GM21381 (cell line): ENCODE data around the gene ZC3HAV1.
A peak's percentile ranks its signal among the peaks of the same experiment; 100 is the strongest.
"Not testable (repeated sequence)": the region's sequence is repeated elsewhere in the genome, so short reads cannot be mapped to it uniquely, and the experiment has no call there.

ENCODE experiments used
- ATAC-seq: cut with Tn5 transposase; IDR thresholded peaks from one replicate; pipeline ENCODE4 v1.9.1; 2021; ENCODE audit warnings: mild to moderate bottlenecking, moderate library complexity; ENCODE audit not compliant: unreplicated experiment

Gene ZC3HAV1

DNA sequence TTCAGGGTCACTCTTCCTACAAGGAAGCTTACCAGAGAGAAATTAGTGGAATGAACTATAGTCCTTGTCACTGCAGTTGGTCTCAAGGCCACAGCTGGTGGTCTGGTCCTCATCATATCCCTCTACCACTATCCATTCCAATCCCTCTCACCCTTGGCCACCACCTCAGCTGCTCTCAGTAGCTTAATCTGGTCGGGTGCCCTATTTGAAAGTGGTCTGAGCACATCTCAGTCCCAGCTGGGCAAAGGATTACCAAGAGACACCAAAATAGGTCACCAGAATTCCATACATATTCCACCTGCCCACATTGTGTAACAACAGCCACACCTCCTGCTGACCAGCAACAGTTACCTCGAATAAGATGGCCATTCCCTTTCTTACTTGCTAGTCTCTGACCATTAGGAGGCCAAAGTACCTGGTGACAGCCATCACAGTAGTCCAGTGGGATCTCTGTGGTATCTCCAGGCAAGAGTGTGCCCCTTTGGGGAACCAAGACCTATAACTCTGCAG lies 3.3 kb upstream of the ZC3HAV1 start:
- no peak for ATAC-seq

DNA sequence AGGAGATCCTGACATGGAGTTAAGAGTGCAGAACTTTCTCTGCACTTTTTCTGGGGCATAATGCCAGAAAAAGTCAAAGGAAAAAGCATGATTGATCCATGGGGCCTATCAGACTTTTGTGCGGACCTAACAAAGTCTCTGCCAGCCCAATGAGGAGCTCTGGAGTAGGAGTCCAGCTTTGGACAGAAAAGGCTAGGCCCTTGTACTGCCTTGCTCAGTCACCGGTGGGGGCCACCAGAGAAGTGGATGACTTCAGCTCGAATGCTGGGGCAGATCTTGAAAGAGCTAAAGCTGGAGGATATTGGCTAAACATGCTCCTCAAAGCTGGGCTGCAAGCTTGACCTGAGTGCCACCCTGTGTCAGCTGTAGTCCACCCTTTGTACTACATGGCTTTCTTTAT lies 2.8 kb upstream of the ZC3HAV1 start:
- ATAC-seq, result no peak

DNA sequence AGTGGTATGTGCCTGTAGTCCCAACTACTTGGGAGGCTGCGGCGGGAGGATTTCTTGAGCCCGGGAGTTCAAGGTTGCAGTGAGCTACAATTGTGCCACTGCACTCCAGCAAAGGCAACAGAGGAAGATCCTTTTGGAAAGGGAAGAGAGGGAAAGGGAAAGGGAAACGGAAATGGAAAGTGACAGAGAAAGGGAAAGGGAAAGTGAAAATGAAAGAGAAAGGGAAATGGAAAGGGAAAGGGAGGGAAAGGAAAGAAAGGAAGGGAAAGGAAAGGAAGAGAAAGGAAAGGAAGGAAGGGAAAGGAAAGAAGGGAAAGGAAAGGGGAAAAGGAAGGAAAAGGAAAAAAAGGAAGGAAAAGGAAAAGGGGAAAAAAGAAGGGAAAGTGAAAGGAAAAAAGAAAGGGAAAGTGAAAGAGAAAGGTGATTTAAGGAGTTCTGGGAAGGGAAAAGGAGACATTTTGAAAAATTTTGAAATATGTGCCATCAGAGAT lies 2.3 kb upstream of the ZC3HAV1 start:
- ATAC-seq, result no peak

DNA sequence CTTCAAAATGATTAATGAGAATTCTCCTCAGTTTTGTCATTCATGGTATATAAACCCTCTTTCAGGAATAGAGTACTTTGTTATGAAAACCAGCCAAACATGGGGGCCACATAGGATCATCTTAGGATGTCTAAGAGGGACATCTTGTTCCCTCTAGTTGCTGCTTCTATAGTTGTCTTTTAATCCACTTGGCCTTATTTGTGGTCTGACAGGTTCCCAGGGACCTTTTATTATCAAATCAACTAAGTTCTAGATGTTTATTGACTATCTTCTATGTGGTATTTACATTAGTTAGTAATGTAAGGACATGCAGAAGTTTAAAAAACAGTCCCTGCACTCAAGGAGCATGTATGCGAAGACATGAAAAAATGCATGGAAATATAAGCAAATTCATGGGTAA lies 1.6 kb upstream of the ZC3HAV1 start:
- ATAC-seq, result no peak

DNA sequence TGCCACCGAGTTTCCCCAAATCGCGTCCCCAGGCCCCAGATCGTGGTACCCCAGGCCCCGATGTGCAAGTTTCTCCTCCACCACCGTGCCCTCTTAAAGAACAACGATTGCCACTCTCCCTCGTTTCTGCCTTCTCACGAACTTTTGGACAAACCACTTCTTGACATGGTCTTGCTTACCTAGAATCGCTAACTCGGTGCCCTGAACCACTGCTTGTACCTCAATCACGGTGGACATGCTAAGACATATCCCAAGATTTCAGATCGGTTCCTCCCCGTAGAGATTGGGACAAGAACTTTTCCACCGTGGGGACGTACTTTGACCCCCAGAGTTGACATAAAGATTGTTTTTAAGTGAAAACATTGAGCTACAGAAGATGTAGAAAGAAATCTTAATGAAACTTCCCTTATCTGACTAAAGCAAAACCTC lies 477 bp upstream of the ZC3HAV1 start:
- no peak for ATAC-seq

DNA sequence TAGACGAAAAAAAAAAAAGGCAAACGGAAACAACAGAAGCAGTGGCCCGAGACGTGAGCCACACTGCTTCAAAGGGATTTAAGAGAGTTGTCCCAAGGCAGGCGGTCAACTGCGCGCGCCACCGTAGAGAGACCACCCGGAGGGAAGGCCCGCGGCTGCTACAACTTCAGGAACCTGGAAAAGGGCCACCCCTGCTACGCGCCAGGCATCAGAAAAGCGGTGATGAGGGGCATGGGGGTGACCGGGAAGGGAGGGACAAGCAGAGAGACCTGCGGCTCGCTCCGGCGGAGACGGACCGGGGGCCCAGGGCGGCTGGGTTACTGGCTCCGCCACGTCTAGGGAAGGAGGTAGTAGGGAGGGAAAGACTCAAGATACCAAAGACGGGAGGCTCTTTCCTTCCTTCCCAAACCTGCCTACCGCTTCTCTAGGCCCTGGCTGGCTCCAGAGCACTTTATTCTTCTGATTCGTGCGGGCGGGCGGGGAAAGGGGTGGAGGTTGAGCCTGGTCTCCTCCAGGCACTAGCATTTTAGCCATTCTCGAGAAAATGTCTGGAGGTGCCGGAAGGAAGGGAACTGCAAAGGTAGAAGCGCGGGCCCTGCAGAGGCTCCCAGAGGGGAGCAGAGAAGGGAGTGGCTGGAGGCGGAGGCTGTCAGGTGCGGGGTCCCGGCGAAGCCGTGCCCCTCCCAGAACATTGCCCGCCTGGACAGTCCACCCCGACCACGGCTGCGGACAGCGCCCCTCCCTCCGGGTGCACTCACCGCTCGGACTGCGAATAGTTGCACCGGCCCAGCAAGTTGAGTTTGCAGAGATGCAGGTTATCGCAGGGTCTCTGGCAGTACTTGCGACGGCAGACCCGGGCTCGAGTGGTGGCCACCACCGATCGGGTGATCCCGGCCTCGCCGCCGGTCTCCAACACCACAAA lies 993 bp downstream of the ZC3HAV1 start:
- peak; percentile 9 for ATAC-seq

DNA sequence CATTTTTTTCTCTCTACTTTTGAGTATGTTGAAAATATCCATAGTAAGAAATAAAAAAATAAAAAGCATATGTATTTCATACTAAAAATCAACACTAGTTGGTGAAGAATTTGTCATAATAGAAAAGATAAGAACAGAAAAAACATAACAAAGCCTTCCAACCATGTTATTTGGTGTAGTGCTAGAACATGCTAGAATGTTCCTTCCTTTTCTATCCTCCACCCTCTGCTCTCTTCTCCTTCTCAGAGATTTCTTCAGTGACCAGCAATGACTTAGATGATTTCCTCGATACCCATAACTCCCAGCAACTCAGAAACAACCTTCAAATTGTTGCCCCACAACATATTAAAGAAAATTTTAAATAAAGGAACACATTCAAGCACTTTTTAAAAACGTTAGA lies 2.6 kb downstream of the ZC3HAV1 start:
- no peak for ATAC-seq

GRCh38 chr7:139106227-139106626 lies 3.3 kb downstream of the ZC3HAV1 start:
- not testable (repeated sequence) for ATAC-seq

- no peak for ATAC-seq
These were observed 4.0 kb downstream of the ZC3HAV1 start for GRCh38 chr7:139105484-139105883.

DNA sequence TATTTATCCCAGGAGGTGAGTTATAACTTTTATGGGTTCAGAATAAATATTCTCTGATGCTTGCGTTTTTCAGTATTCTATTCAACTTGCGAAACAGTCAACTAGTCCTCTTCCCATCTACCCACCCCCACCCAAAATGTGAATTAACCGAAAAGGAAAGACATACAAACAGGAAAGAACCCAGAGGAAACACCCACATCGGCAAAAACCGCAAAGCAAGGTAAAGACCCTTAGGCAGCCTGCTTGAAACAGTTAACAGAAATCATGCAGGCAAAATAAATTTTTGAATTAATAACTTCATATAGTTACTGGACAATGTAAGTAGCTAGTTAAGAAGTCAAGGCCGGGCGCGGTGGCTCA lies 5.4 kb downstream of the ZC3HAV1 start:
- no peak for ATAC-seq

- no peak for ATAC-seq
These were observed 6.3 kb downstream of the ZC3HAV1 start for GRCh38 chr7:139103057-139103815.

- ATAC-seq, result not testable (repeated sequence)
These were observed 7.8 kb downstream of the ZC3HAV1 start for GRCh38 chr7:139101637-139102158.

DNA sequence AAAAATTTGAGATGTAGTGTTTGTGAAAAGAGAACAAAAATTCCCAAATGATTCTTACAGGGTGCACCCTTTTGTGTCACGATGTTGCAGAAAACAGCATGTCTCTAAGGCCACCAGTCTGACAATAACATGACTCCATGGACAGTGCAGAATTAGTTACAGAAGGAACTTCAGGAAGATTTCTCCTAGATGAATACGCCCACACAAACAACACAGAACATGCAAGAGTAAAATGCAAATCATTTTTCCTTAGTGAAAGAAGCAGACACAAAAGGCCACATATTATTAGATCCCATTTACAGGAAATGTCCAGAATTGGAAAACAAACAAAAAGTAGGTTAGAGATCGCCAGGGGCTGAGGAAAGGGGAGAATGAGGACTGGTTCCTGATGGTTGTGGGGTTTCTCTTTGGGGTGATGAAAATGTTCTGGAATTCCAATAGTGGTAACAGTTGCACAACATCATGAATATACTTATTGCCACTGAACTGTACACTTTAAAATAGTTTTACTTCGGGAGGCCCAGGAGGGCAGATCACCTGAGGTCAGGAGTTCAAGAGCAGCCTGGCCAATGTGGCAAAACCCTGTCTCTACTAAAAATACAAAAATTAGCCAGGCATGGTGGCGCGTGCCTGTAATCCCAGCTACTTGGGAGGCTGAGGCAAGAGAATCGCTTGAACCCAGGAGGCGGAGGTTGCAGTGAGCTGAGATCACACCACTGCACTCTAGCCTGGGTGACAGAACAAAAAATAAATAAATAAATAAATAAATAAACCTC lies 10.2 kb downstream of the ZC3HAV1 start:
- no peak for ATAC-seq

GRCh38 chr7:139095194-139095659 lies 14.3 kb downstream of the ZC3HAV1 start:
- ATAC-seq, result peak; percentile 99

GRCh38 chr7:139094596-139094995 lies 14.9 kb downstream of the ZC3HAV1 start:
- ATAC-seq, result no peak

DNA sequence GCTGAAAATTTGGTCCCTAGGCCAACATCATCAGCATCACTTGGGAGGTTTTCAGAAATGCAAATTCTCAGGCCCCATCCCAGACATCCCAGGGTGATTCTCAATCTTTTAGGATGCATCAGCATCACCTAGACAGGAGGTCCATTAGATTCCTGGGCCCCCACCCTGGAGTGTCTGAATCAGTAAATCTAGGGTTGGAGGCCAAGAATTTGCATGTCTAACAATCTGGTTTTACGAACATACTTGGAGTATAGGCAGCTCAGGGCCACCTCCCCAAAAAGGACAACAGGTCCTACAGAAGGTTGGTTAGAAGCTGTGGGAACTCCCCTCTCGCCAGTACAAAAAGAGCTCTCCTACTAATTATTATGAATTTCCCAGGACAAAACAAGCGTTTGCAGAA lies 15.5 kb downstream of the ZC3HAV1 start:
- ATAC-seq, result no peak

GRCh38 chr7:139093512-139093911 lies 16.0 kb downstream of the ZC3HAV1 start:
- ATAC-seq, result not testable (repeated sequence)

GRCh38 chr7:139092090-139092796 lies 17.3 kb downstream of the ZC3HAV1 start:
- no peak for ATAC-seq

DNA sequence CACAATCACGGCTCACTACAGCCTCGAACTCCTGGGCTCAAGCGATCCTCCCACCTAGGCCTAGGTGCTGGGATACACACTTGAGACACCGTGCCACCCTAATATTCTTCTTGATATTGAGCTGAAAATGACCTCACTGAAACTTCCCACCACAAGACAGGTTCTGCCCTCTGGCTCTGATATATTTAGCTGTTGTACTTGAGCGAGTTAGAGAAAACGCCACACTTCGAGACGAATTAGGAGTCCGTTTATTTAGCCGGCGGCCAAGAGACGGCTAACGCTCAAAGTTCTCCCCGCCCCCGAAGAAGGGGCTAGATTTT lies 17.9 kb downstream of the ZC3HAV1 start:
- ATAC-seq, result no peak

- no peak for ATAC-seq
These were observed 20.4 kb downstream of the ZC3HAV1 start for GRCh38 chr7:139089118-139089517.
